Mucosa of descending colon (tissue), 3 donors: ENCODE measurements around the gene TEX36. TPM values are rescaled to one million over a fixed set of nuclear protein-coding genes. Genes with fewer than 3 reads are reported as not detected.
"Not testable (repeated sequence)": the region's sequence is repeated elsewhere in the genome, so short reads cannot be mapped to it uniquely, and the experiment has no call there.

ENCODE experiments used
- ATAC-seq: fragments of 200-7000 bp; cut with Tn5 transposase; one replicate; pipeline ENCODE4 v1.9.1; 2020; ENCODE audit warnings: mild to moderate bottlenecking, moderate library complexity
- DNase-seq, 3 donors: peaks; one replicate each; pipeline ENCODE4 v3.0.0-alpha.2; 2020
- H3K36me3 ChIP-seq: fragments of 200-600 bp; one replicate; pipeline ENCODE4 v1.8.0; 2021; ENCODE audit warnings: low read depth, mild to moderate bottlenecking
- H3K4me1 ChIP-seq: fragments of 200-600 bp; one replicate; pipeline ENCODE4 v1.8.0; 2021; ENCODE audit warnings: low read depth, mild to moderate bottlenecking
- H3K4me3 ChIP-seq: fragments of 200-600 bp; one replicate; pipeline ENCODE4 v1.8.0; 2021; ENCODE audit warnings: mild to moderate bottlenecking
- H3K9me3 ChIP-seq: fragments of 200-600 bp; one replicate; pipeline ENCODE4 v1.8.0; 2021; ENCODE audit warnings: mild to moderate bottlenecking
- intact Hi-C, 2 donors: fragments of 100-400 bp; cut with DNase I in 1 of 2; cut with micrococcal nuclease in 1 of 2; formaldehyde crosslinking; loops; one replicate each; pipeline versions ENCODE4 v1.11.0 to v1.11.1; 2022; cut with DNase I, micrococcal nuclease
- total RNA-seq, 3 donors: library from RNA; stranded (reverse); fragmentation: NEBNext Ultra II Directional in 2 of 3; extraction: Animal tissue kit (Norgen Biotek cat#: 25700) in 2 of 3; gene quantifications; one replicate each; pipeline versions ENCODE4 v1.2.1 to v1.2.4, GENCODE V29; 2021 to 2023
- TF ChIP-seq, protein P1 (sequence below): fragments of 200-600 bp; IDR thresholded peaks from one replicate; pipeline ENCODE4 v1.8.0; 2022; ENCODE audit warnings: antibody characterized with exemption, mild to moderate bottlenecking
- donor health status: DM: no; HTN: no; CAD: no; lungs with moderate emphysema.
- donor health status: DM: no; HTN: no; CAD: no.
- donor health status: DM: no; HTN: yes; CAD: no.

TEX36 gene
- total RNA-seq, 3 donors from 2014 or later = not detected

- intact Hi-C loops = no loop called here
- no peaks in the 10 kb centered on the region for H3K9me3 ChIP-seq
- ATAC-seq = no peak
- H3K4me3 ChIP-seq = no peak overlapping the region
- H3K36me3 ChIP-seq = no peaks in the 10 kb centered on the region
- TF ChIP-seq, protein P1, sequence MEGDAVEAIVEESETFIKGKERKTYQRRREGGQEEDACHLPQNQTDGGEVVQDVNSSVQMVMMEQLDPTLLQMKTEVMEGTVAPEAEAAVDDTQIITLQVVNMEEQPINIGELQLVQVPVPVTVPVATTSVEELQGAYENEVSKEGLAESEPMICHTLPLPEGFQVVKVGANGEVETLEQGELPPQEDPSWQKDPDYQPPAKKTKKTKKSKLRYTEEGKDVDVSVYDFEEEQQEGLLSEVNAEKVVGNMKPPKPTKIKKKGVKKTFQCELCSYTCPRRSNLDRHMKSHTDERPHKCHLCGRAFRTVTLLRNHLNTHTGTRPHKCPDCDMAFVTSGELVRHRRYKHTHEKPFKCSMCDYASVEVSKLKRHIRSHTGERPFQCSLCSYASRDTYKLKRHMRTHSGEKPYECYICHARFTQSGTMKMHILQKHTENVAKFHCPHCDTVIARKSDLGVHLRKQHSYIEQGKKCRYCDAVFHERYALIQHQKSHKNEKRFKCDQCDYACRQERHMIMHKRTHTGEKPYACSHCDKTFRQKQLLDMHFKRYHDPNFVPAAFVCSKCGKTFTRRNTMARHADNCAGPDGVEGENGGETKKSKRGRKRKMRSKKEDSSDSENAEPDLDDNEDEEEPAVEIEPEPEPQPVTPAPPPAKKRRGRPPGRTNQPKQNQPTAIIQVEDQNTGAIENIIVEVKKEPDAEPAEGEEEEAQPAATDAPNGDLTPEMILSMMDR = no peak
- no peaks in the 10 kb centered on the region for H3K4me1 ChIP-seq
- DNase-seq = no peak
These were observed 55.3 kb downstream of the TEX36 start for GRCh38 chr10:125627646-125628045.

GRCh38 chr10:125626671-125627070 lies 56.3 kb downstream of the TEX36 start:
- no peak for DNase-seq
- no peak for ATAC-seq
- intact Hi-C loops = no loop called here
- Histone ChIP-seq H3K9me3 (no peaks in the 10 kb centered on the region), H3K36me3 (no peaks in the 10 kb centered on the region), H3K4me1 (no peaks in the 10 kb centered on the region), H3K4me3 (no peak overlapping the region)
- TF ChIP-seq, protein P1 = no peak

DNA sequence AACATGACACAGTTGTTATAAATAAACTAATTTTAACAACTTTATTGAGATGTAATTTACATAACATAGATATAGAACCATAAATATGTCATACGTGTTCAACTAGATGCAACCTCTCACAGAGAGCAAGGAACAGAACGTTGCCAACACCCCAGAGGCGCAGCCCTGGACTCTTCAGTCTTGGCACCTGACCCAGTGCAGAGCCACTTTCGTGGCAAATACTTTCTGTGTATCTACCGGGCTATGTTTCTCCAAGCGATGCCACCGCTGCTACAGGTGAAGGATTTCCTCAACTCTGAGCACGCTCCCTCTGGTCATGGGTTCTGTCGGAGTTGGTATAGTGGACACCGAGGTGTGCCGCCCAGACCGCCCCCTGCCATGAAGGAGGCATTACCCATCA lies 57.4 kb downstream of the TEX36 start:
- TF ChIP-seq, protein P1 = no peak
- no peak for ATAC-seq
- DNase-seq = no peak
- no peaks in the 10 kb centered on the region for H3K9me3 ChIP-seq
- H3K36me3 ChIP-seq = no peaks in the 10 kb centered on the region
- no peak overlapping the region for H3K4me3 ChIP-seq
- intact Hi-C loops = no loop called here
- no peaks in the 10 kb centered on the region for H3K4me1 ChIP-seq

- DNase-seq = no peak
- intact Hi-C loops = no loop called here
- H3K36me3 ChIP-seq = no peaks in the 10 kb centered on the region
These were observed 58.2 kb downstream of the TEX36 start for GRCh38 chr10:125624800-125625199.

GRCh38 chr10:125621052-125621451 lies 61.9 kb downstream of the TEX36 start:
- H3K4me3 ChIP-seq = no peak overlapping the region
- no peaks in the 10 kb centered on the region for H3K9me3 ChIP-seq
- no peaks in the 10 kb centered on the region for H3K4me1 ChIP-seq
- DNase-seq = no peak
- TF ChIP-seq, protein P1 = no peak
- intact Hi-C loops = no loop called here
- no peak for ATAC-seq
- no peaks in the 10 kb centered on the region for H3K36me3 ChIP-seq

More at GRCh38 chr10:125624800-125625199, 58.2 kb downstream of the TEX36 start:
- H3K4me1 ChIP-seq = no peaks in the 10 kb centered on the region
- TF ChIP-seq, protein P1 = no peak
- ATAC-seq = no peak
- no peak overlapping the region for H3K4me3 ChIP-seq
- H3K9me3 ChIP-seq = no peaks in the 10 kb centered on the region

DNA sequence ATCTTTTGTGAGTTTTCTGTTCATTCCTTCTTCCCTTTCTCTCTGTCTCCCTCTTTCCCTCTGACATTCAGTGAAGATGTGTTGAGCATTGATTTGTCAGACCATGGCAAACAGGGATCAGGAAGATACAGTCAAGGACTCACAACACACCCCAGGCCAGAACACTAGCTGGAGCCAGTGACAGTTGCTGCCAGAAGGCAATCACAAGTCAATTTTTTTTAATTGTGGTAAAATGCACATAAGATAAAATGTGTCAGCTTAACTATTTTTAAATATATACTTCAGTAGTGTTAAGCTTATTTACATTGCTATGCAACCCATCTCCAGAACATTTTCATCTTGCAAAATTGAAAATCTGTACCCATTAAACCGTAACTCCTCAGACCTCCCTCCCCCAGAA lies 62.6 kb downstream of the TEX36 start:
- ATAC-seq = no peak
- intact Hi-C loops = no loop called here
- no peaks in the 10 kb centered on the region for H3K36me3 ChIP-seq
- H3K4me3 ChIP-seq = no peak overlapping the region
- no peaks in the 10 kb centered on the region for H3K4me1 ChIP-seq
- no peaks in the 10 kb centered on the region for H3K9me3 ChIP-seq
- no peak for DNase-seq
- TF ChIP-seq, protein P1 = no peak

- DNase-seq, H3K9me3 ChIP-seq, H3K4me3 ChIP-seq, H3K4me1 ChIP-seq, ATAC-seq, intact Hi-C loops, H3K36me3 ChIP-seq: not testable (repeated sequence)
These were observed 69.9 kb downstream of the TEX36 start for GRCh38 chr10:125613062-125613461.
